Fibroblast of skin of left quadriceps (primary cell): Measurements from ENCODE around the gene TBC1D10A.
A peak's percentile ranks its signal among the peaks of the same experiment; 100 is the strongest.

ENCODE experiments used
- DNase-seq, 2 experiments: peaks; one replicate each; pipeline ENCODE4 v3.0.0-alpha.2; 2013; ENCODE audit warnings: low read depth in 2 of 2

TBC1D10A gene

GRCh38 chr22:30299322-30299721 is 27.4 kb downstream of the TBC1D10A start:
- DNase-seq, result no peak

- no peak for DNase-seq
Observed at GRCh38 chr22:30297991-30298701, 28.6 kb downstream of the TBC1D10A start.

- DNase-seq, result no peak
Observed at GRCh38 chr22:30297276-30297990, 29.3 kb downstream of the TBC1D10A start.

GRCh38 chr22:30296833-30297232 is 29.9 kb downstream of the TBC1D10A start:
- DNase-seq, result no peak

GRCh38 chr22:30296324-30296723 is 30.4 kb downstream of the TBC1D10A start:
- DNase-seq, result no peak

- no peak for DNase-seq
Observed at GRCh38 chr22:30295576-30295975, 31.2 kb downstream of the TBC1D10A start.

GRCh38 chr22:30294830-30295229 is 31.9 kb downstream of the TBC1D10A start:
- no peak for DNase-seq

- DNase-seq, result no peak
Observed at GRCh38 chr22:30294066-30294465, 32.7 kb downstream of the TBC1D10A start.

GRCh38 chr22:30293026-30293425 is 33.7 kb downstream of the TBC1D10A start:
- DNase-seq, result no peak

- no peak for DNase-seq
Observed at GRCh38 chr22:30292069-30292970, 34.4 kb downstream of the TBC1D10A start.

GRCh38 chr22:30291058-30291892 is 35.5 kb downstream of the TBC1D10A start:
- DNase-seq, result no peak

- DNase-seq, result peak in 1 of 2 experiments; percentile 22
Observed at GRCh38 chr22:30290342-30291057, 36.2 kb downstream of the TBC1D10A start.

GRCh38 chr22:30289980-30290313 is 36.8 kb downstream of the TBC1D10A start:
- no peak for DNase-seq

GRCh38 chr22:30289141-30289979 is 37.4 kb downstream of the TBC1D10A start, which contains the start of gene CASTOR1:
Gene CASTOR1 (minus strand): TSS chr22:30289505. CDS start chr22:30289497, 8 bp downstream.
- DNase-seq, result peak; percentile 93 to 94

GRCh38 chr22:30288419-30289140 is 38.2 kb downstream of the TBC1D10A start:
- DNase-seq, result no peak

GRCh38 chr22:30287648-30288418 is 38.9 kb downstream of the TBC1D10A start:
- peak; percentile 65 to 68 for DNase-seq

GRCh38 chr22:30286813-30287647 is 39.7 kb downstream of the TBC1D10A start:
- no peak for DNase-seq
